HEK293 (cell line): ENCODE data around the gene NAT16.

Experiments
- CTCF ChIP-seq: fragments of 450-650 bp; formaldehyde crosslinking; IDR thresholded peaks from 2 replicates; pipeline ENCODE4 v1.5.1; 2016; ENCODE audit warnings: missing biosample characterization, missing genetic modification characterization
- ZNF175 ChIP-seq: fragments of 450-650 bp; formaldehyde crosslinking; IDR thresholded peaks from 2 replicates; pipeline ENCODE4 v1.5.1; 2016; ENCODE audit warnings: missing biosample characterization, missing genetic modification characterization

GRCh38 chr7:101195884-101196283 lies 15.8 kb upstream of the NAT16 start:
- TF ChIP-seq CTCF (no peak), ZNF175 (no peak)
